ENCODE data around the gene ELANE.

DNA sequence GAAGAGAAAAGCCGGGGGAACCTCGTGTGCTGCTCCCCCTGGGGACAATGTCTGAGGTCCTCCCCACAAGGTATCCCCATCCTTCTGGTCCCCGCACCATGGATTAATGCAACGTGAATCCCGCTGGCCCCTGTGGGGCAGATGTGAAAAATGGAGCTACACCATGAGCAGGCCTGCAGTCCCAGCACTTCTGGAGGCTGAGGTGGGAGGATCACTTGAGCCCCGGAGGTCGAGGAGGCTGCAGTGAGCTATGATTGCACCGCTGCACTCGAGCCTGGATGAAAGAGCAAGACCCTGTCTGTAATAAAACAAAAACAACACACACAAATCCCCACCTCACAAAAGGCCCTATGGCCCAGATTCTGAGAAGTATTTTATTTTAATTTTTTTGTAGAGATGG is 6.2 kb downstream of the ELANE start:
- TF ChIP-seq, protein P1, sequence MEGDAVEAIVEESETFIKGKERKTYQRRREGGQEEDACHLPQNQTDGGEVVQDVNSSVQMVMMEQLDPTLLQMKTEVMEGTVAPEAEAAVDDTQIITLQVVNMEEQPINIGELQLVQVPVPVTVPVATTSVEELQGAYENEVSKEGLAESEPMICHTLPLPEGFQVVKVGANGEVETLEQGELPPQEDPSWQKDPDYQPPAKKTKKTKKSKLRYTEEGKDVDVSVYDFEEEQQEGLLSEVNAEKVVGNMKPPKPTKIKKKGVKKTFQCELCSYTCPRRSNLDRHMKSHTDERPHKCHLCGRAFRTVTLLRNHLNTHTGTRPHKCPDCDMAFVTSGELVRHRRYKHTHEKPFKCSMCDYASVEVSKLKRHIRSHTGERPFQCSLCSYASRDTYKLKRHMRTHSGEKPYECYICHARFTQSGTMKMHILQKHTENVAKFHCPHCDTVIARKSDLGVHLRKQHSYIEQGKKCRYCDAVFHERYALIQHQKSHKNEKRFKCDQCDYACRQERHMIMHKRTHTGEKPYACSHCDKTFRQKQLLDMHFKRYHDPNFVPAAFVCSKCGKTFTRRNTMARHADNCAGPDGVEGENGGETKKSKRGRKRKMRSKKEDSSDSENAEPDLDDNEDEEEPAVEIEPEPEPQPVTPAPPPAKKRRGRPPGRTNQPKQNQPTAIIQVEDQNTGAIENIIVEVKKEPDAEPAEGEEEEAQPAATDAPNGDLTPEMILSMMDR (IDR thresholded peaks at IDR 0.05 in 8 of 11, conservative IDR thresholded peaks at IDR 0.05 in 3 of 11), result no peak
- no peak for TF ChIP-seq POLR2AphosphoS5 (IDR thresholded peaks at IDR 0.05)
- TF ChIP-seq POLR2A (IDR thresholded peaks at IDR 0.05), result no peak
